ENCODE data around the gene ADD3.
A peak's percentile ranks its signal among the peaks of the same experiment; 100 is the strongest.

DNA sequence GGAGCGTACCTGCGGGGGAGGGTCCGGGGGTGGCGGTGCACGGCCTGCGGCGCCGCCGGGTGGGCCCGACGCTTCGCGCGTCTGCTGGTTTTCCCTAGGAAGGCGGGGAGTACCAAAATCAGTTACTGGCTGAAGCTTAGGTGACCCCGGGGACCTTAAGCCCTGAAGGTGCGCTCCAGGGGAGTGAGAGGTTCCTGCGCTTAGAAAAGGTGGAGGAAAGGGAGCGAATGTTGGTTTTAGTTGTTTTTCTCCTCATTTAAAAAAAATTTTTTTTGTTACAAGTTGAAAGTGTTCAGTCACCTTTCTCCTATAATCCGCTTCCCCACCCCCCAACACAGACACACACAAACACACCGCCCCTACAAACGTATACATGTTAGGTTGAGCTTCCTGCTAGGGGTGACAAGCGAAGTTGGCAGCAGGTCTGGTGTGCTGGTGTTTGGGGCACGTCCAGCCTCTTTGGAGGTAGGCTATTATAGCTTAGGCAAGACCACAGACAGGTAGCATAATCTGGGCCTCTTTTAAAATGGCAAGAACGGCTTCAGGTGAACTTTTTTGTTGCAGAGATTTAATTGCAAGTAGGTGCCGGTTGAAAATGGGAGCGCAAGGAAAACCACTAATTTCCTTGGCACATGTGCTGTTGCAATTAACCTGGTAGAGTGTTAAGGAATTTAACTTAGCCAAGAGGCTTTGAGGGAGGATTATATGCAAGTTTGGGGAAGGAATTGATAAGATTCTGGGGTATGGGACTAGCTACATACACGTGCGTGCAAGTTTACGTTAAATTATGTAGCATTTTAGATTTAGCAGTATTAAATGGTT, 945 bp downstream of the ADD3 start:
- TF ChIP-seq CTCF (IDR thresholded peaks at IDR 0.05 in 2 of 3, conservative IDR thresholded peaks at IDR 0.05 in 1 of 3; ENCODE audit: control insufficient read depth in 2 of 3, extremely low read depth in 1 of 3, insufficient read depth in 1 of 3, low read depth in 3 of 3, low read length in 3 of 3) (no peak), POLR2AphosphoS5 (IDR thresholded peaks at IDR 0.05; ENCODE audit: low read length) (no peak), ZNF274 (IDR thresholded peaks at IDR 0.05; ENCODE audit: insufficient read depth, insufficient read length) (no peak), TCF12 (IDR thresholded peaks at IDR 0.05; ENCODE audit: low read depth, low read length) (no peak), RAD21 (IDR thresholded peaks at IDR 0.05; ENCODE audit: insufficient read depth, low read depth, low read length) (no peak), EP300 (IDR thresholded peaks at IDR 0.05; ENCODE audit: borderline replicate concordance in 1 of 2, control insufficient read depth in 1 of 2, low read depth in 2 of 2, low read length in 2 of 2) (no peak), KAT2A (conservative IDR thresholded peaks at IDR 0.05; ENCODE audit: control insufficient read depth, low read depth, low read length) (no peak), MXI1 (IDR thresholded peaks at IDR 0.05; ENCODE audit: low read depth, low read length) (peak; percentile 55; the same call in 1 of the 2 replicates), REST (IDR thresholded peaks at IDR 0.05; ENCODE audit: low read depth, low read length) (no peak), SPI1 (IDR thresholded peaks at IDR 0.05; ENCODE audit: borderline replicate concordance, insufficient read depth, low read depth, low read length) (no peak), CREM (IDR thresholded peaks at IDR 0.05; ENCODE audit: low read depth) (no peak), TAF1 (IDR thresholded peaks at IDR 0.05; ENCODE audit: borderline replicate concordance, low read depth, low read length) (no peak), RCOR1 (conservative IDR thresholded peaks at IDR 0.05; ENCODE audit: low read depth, low read length) (no peak)
- TF ChIP-seq, protein P1, sequence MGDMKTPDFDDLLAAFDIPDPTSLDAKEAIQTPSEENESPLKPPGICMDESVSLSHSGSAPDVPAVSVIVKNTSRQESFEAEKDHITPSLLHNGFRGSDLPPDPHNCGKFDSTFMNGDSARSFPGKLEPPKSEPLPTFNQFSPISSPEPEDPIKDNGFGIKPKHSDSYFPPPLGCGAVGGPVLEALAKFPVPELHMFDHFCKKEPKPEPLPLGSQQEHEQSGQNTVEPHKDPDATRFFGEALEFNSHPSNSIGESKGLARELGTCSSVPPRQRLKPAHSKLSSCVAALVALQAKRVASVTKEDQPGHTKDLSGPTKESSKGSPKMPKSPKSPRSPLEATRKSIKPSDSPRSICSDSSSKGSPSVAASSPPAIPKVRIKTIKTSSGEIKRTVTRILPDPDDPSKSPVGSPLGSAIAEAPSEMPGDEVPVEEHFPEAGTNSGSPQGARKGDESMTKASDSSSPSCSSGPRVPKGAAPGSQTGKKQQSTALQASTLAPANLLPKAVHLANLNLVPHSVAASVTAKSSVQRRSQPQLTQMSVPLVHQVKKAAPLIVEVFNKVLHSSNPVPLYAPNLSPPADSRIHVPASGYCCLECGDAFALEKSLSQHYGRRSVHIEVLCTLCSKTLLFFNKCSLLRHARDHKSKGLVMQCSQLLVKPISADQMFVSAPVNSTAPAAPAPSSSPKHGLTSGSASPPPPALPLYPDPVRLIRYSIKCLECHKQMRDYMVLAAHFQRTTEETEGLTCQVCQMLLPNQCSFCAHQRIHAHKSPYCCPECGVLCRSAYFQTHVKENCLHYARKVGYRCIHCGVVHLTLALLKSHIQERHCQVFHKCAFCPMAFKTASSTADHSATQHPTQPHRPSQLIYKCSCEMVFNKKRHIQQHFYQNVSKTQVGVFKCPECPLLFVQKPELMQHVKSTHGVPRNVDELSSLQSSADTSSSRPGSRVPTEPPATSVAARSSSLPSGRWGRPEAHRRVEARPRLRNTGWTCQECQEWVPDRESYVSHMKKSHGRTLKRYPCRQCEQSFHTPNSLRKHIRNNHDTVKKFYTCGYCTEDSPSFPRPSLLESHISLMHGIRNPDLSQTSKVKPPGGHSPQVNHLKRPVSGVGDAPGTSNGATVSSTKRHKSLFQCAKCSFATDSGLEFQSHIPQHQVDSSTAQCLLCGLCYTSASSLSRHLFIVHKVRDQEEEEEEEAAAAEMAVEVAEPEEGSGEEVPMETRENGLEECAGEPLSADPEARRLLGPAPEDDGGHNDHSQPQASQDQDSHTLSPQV (IDR thresholded peaks at IDR 0.05): no peak

Data from GM12878 (cell line).